PC-9 (cell line): ENCODE measurements around the gene STK17A. TPM values are rescaled to one million over a fixed set of nuclear protein-coding genes. Genes with fewer than 3 reads are reported as not detected.
"Not testable (repeated sequence)": the region's sequence is repeated elsewhere in the genome, so short reads cannot be mapped to it uniquely, and the experiment has no call there.

ENCODE experiments used
- BruUV-seq: library from RNA; stranded (reverse); fragments of 400-500 nt; replicated peaks from 2 replicates; lab custom pipeline; 2021; lab: Mats Ljungman, UMichigan
- CTCF ChIA-PET: fragments of 300-600 bp; sonication (Branson Sonifier 250); formaldehyde crosslinking; loops from one replicate; lab custom pipeline; 2022; ENCODE audit warnings: antibody characterized with exemption; lab: Charles Lee
- POLR2A ChIA-PET: fragments of 300-600 bp; sonication (Branson Sonifier 250); formaldehyde crosslinking; loops from one replicate; lab custom pipeline; 2022; ENCODE audit warnings: antibody characterized with exemption; ENCODE audit not compliant: unreplicated experiment; lab: Charles Lee
- DNase-seq, 2 experiments: peaks; one replicate each; pipeline versions ENCODE4 v3.0.0 to v3.0.0-alpha.2; 2015 to 2022; ENCODE audit warnings: mixed read lengths in 1 of 2
- H2AFZ ChIP-seq: fragments of 200-600 bp; sonication (generic); 2 replicates; pipeline ENCODE4 v1.8.1; 2017; ENCODE audit warnings: antibody characterized with exemption
- H3F3A ChIP-seq: fragments of 200-600 bp; sonication (generic); 2 replicates; pipeline ENCODE4 v1.8.1; 2017; ENCODE audit warnings: antibody characterized with exemption, mild to moderate bottlenecking, low read depth; ENCODE audit not compliant: insufficient read depth
- H3K27ac ChIP-seq: fragments of 200-600 bp; sonication (generic); 2 replicates; pipeline ENCODE4 v1.6.1; 2016; ENCODE audit warnings: mixed run types
- H3K27me3 ChIP-seq: fragments of 200-600 bp; sonication (generic); 2 replicates; pipeline ENCODE4 v1.6.1; 2016; ENCODE audit warnings: low read depth, mixed run types; ENCODE audit not compliant: insufficient read depth
- H3K36me3 ChIP-seq: fragments of 200-600 bp; sonication (generic); 2 replicates; pipeline ENCODE4 v1.6.1; 2016; ENCODE audit warnings: low read depth, mixed run types
- H3K4me1 ChIP-seq: fragments of 200-600 bp; sonication (generic); replicated peaks from 2 replicates; pipeline ENCODE4 v1.6.1; 2016; ENCODE audit warnings: mixed run types; ENCODE audit not compliant: insufficient read depth
- H3K4me2 ChIP-seq: fragments of 200-600 bp; sonication (generic); 2 replicates; pipeline ENCODE4 v1.6.1; 2017; ENCODE audit warnings: mixed run types
- H3K4me3 ChIP-seq: fragments of 200-600 bp; sonication (generic); 2 replicates; pipeline ENCODE4 v1.6.1; 2016; ENCODE audit warnings: mixed run types
- H3K79me2 ChIP-seq: fragments of 200-600 bp; sonication (generic); 2 replicates; pipeline ENCODE4 v1.6.1; 2017; ENCODE audit warnings: low read depth, mixed run types
- H3K9me2 ChIP-seq: fragments of 200-600 bp; sonication (generic); 2 replicates; pipeline ENCODE4 v1.8.1; 2017; ENCODE audit warnings: mild to moderate bottlenecking; ENCODE audit not compliant: insufficient read depth
- H3K9me3 ChIP-seq: fragments of 200-600 bp; sonication (generic); 2 replicates; pipeline ENCODE4 v1.8.1; 2016; ENCODE audit warnings: low read depth; ENCODE audit not compliant: insufficient read depth
- H4K20me1 ChIP-seq: fragments of 200-600 bp; sonication (generic); 2 replicates; pipeline ENCODE4 v1.8.1; 2017; ENCODE audit not compliant: insufficient read depth
- CTCF ChIP-seq: fragments of 200-600 bp; sonication (generic); conservative IDR thresholded peaks from 2 replicates; pipeline ENCODE4 v1.6.1; 2017; ENCODE audit warnings: mixed run types, antibody characterized with exemption, mild to moderate bottlenecking, moderate library complexity
- EZH2 ChIP-seq: fragments of 200-600 bp; sonication (generic); IDR thresholded peaks from 2 replicates; pipeline ENCODE4 v1.8.0; 2017; ENCODE audit warnings: antibody characterized with exemption, low read depth
- intact Hi-C: fragments of 100-400 bp; cut with micrococcal nuclease; formaldehyde crosslinking; loops from one replicate; pipeline ENCODE4 v1.10.0; 2022; ENCODE audit not compliant: unreplicated experiment
- total RNA-seq: library from RNA; stranded (reverse); gene quantifications from 2 replicates; pipeline ENCODE4 v1.2.3, GENCODE V29; 2021

The STK17A gene
- total RNA-seq, 1 experiment from 2014 or later = 18.8 TPM

DNA sequence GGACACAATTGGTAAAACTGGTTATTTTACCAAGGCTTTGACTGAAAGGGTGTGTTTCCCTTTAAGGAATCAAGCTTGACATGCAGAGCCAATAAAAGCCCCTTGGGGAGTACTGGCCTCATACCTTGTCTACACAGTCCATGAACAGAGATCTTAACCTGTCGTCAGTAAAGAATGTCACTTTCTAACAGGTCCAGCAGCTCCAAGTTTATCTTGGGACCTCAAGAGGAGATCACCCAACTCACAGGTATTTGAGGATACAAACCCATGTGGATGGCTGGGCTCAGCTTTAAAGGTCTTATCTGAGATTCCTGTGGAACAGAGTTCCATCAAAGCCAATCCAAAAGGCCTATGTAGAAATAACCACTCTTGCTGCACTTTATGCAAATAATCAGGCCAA, 85.1 kb downstream of the STK17A start:
- H3K27ac ChIP-seq = peak overlapping the region; percentile 29; the same call in 1 of the 2 replicates
- no peak overlapping the region for H2AFZ ChIP-seq
- peaks cover 17% of the 10 kb centered on the region; the same call in 1 of the 2 replicates for H3F3A ChIP-seq
- no peaks in the 10 kb centered on the region for H3K9me2 ChIP-seq
- BruUV-seq = no TSS peak
- DNase-seq = peak in 1 of 2 experiments; percentile 78
- peaks cover 48% of the 10 kb centered on the region for H3K36me3 ChIP-seq
- ChIA-PET CTCF (no interaction called here), POLR2A (interaction anchor here (0.5 to 0.6 kb wide), 2 partner anchors 86 to 262 kb away, joined by 3 read pairs; no protein-coding TSS in a partner anchor)
- peaks cover 20% of the 10 kb centered on the region for H3K4me1 ChIP-seq
- peaks cover 98% of the 10 kb centered on the region for H3K79me2 ChIP-seq
- no peak for TF ChIP-seq EZH2
- TF ChIP-seq CTCF = no peak
- H4K20me1 ChIP-seq = no peaks in the 10 kb centered on the region
- H3K4me2 ChIP-seq = no peak overlapping the region
- H3K4me3 ChIP-seq = no peak overlapping the region
- peaks cover 23% of the 10 kb centered on the region for H3K9me3 ChIP-seq
- no peaks in the 10 kb centered on the region for H3K27me3 ChIP-seq
- intact Hi-C loops = no loop called here

GRCh38 chr7:43669286-43670081, 86.6 kb downstream of the STK17A start:
- intact Hi-C loops = no loop called here
- TF ChIP-seq CTCF (no peak), EZH2 (no peak)
- H3K4me1 ChIP-seq = peaks cover 32% of the 10 kb centered on the region
- H4K20me1 ChIP-seq = no peaks in the 10 kb centered on the region
- DNase-seq = no peak
- ChIA-PET POLR2A (no interaction called here), CTCF (no interaction called here)
- BruUV-seq = no TSS peak
- no peaks in the 10 kb centered on the region for H3K9me2 ChIP-seq
- H3K79me2 ChIP-seq = peaks cover 97% of the 10 kb centered on the region
- peaks cover 28% of the 10 kb centered on the region; the same call in 1 of the 2 replicates for H3F3A ChIP-seq
- H3K4me2 ChIP-seq = no peak overlapping the region
- no peaks in the 10 kb centered on the region for H3K27me3 ChIP-seq
- H3K4me3 ChIP-seq = no peak overlapping the region
- H3K36me3 ChIP-seq = peaks cover 52% of the 10 kb centered on the region
- no peak overlapping the region for H2AFZ ChIP-seq
- H3K27ac ChIP-seq = no peak overlapping the region
- H3K9me3 ChIP-seq = peaks cover 30% of the 10 kb centered on the region

DNA sequence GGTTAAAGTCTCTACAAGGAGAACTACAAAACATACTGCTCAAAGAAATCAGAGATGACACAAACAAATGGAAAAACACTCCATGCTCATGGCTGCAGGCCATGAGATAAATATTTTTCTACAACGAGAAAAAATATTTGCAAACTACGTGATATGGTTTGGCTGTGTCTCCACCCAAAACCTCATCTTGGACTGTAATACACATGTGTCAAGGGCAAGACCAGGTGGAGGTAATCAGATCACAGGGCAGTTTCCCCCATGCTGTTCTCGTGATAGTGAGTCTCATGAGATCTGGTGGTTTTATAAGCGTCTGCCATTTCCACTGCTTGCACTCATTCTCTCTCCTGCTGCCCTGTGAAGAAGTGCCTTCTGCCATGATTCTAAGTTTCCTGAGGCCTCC, 88.6 kb downstream of the STK17A start:
- Histone ChIP-seq H3K36me3 (peaks cover 49% of the 10 kb centered on the region), H3K4me3 (no peak overlapping the region), H4K20me1 (no peaks in the 10 kb centered on the region), H3K4me2 (no peak overlapping the region), H3K79me2 (peaks cover 87% of the 10 kb centered on the region), H2AFZ (no peak overlapping the region), H3F3A (peaks cover 43% of the 10 kb centered on the region), H3K27me3 (no peaks in the 10 kb centered on the region), H3K4me1 (peaks cover 37% of the 10 kb centered on the region), H3K9me3 (peaks cover 30% of the 10 kb centered on the region), H3K9me2 (no peaks in the 10 kb centered on the region), H3K27ac (no peak overlapping the region)
- CTCF ChIA-PET = interaction anchor here (0.6 kb wide), 1 partner anchor 89 kb away, joined by 5 read pairs; no protein-coding TSS in a partner anchor
- TF ChIP-seq CTCF (no peak), EZH2 (no peak)
- intact Hi-C loops = no loop called here
- POLR2A ChIA-PET = no interaction called here
- DNase-seq = no peak
- BruUV-seq = no TSS peak

- DNase-seq, H4K20me1 ChIP-seq, intact Hi-C loops, H3K4me3 ChIP-seq, BruUV-seq, H2AFZ ChIP-seq, POLR2A ChIA-PET, H3K27me3 ChIP-seq, H3K9me2 ChIP-seq: not testable (repeated sequence)
- peaks cover 88% of the 10 kb centered on the region for H3K79me2 ChIP-seq
- H3K9me3 ChIP-seq = peaks cover 25% of the 10 kb centered on the region
- peak overlapping the region; percentile 55; the same call in 1 of the 2 replicates for H3K4me2 ChIP-seq
- peak overlapping the region; percentile 88 for H3K27ac ChIP-seq
- peaks cover 40% of the 10 kb centered on the region for H3K36me3 ChIP-seq
- CTCF ChIA-PET = interaction anchor here (0.5 kb wide), 1 partner anchor 19 kb away, joined by 3 read pairs; no protein-coding TSS in a partner anchor
- H3K4me1 ChIP-seq = peaks cover 19% of the 10 kb centered on the region
- peaks cover 39% of the 10 kb centered on the region for H3F3A ChIP-seq
These were observed 90.5 kb downstream of the STK17A start for GRCh38 chr7:43673243-43673976.
